ENCODE results near the gene HHIP. TPM values are rescaled to one million over a fixed set of nuclear protein-coding genes. Genes with fewer than 3 reads are reported as not detected.

Gene HHIP
- total RNA-seq, 2 donors from 2014 or later = 0.82 to 7.2 TPM

DNA sequence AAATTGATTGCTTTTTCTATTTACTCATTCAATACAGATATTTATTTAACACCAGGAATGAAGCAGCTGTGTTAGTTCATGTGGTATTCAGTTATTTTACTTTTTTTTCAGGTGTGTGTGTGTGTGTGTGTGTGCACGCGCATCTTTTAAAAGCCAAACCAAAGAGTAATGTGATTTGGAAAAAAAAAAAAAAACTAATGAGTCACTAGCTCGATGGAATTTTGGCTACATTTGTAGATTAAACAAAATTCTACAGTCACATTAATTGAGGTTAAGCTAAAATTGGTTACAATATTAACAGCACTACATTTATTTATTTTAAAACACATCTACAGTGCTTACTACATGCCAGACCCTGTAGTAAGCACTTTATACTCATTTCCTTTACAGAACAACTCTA, 66.8 kb downstream of the HHIP start:
- no peak overlapping the region for H3K27ac ChIP-seq
- H3K4me1 ChIP-seq (replicated peaks) = no peaks in the 10 kb centered on the region
- DNase-seq (ENCODE audit: low spot score) = no peak
- intact Hi-C loops (cut with DNase I) = no loop called here
- WGBS = 51% methylated on average over 3 of the region's 3 CpGs
- no peaks in the 10 kb centered on the region for H3K9me3 ChIP-seq
- TF ChIP-seq POLR2AphosphoS5 (IDR thresholded peaks at IDR 0.05) (no peak), POLR2A (IDR thresholded peaks at IDR 0.05) (no peak)
- TF ChIP-seq, protein P1, sequence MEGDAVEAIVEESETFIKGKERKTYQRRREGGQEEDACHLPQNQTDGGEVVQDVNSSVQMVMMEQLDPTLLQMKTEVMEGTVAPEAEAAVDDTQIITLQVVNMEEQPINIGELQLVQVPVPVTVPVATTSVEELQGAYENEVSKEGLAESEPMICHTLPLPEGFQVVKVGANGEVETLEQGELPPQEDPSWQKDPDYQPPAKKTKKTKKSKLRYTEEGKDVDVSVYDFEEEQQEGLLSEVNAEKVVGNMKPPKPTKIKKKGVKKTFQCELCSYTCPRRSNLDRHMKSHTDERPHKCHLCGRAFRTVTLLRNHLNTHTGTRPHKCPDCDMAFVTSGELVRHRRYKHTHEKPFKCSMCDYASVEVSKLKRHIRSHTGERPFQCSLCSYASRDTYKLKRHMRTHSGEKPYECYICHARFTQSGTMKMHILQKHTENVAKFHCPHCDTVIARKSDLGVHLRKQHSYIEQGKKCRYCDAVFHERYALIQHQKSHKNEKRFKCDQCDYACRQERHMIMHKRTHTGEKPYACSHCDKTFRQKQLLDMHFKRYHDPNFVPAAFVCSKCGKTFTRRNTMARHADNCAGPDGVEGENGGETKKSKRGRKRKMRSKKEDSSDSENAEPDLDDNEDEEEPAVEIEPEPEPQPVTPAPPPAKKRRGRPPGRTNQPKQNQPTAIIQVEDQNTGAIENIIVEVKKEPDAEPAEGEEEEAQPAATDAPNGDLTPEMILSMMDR (IDR thresholded peaks at IDR 0.05) = no peak
- no peak overlapping the region for H3K4me3 ChIP-seq
- H3K27me3 ChIP-seq (replicated peaks; ENCODE audit: insufficient read depth) = no peaks in the 10 kb centered on the region
- no peaks in the 10 kb centered on the region for H3K36me3 ChIP-seq

DNA sequence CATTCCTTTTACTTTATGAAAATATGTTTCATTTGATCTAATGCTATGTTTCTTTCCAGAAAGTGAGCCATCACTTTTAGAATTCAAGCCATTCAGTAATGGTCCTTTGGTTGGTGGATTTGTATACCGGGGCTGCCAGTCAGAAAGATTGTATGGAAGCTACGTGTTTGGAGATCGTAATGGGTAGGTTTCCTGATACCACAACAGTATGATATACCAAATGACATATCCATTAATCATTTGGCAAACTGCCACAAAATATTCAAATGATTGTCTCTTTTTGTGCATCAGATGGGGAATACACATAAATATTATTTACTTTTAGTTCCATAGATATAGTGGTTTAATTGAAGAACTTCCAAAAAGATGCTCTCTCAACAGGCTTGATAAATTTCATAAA, 68.2 kb downstream of the HHIP start:
- H3K27ac ChIP-seq = no peak overlapping the region
- DNase-seq (ENCODE audit: low spot score) = no peak
- no peaks in the 10 kb centered on the region for H3K27me3 ChIP-seq (replicated peaks; ENCODE audit: insufficient read depth)
- no peaks in the 10 kb centered on the region for H3K36me3 ChIP-seq
- H3K4me1 ChIP-seq (replicated peaks) = no peaks in the 10 kb centered on the region
- no peaks in the 10 kb centered on the region for H3K9me3 ChIP-seq
- TF ChIP-seq, protein P1 (IDR thresholded peaks at IDR 0.05) = no peak
- TF ChIP-seq POLR2A (IDR thresholded peaks at IDR 0.05) = no peak
- TF ChIP-seq POLR2AphosphoS5 (IDR thresholded peaks at IDR 0.05) = no peak
- no peak overlapping the region for H3K4me3 ChIP-seq
- 92% methylated on average over 3 of the region's 3 CpGs for WGBS
- intact Hi-C loops (cut with DNase I) = no loop called here

DNA sequence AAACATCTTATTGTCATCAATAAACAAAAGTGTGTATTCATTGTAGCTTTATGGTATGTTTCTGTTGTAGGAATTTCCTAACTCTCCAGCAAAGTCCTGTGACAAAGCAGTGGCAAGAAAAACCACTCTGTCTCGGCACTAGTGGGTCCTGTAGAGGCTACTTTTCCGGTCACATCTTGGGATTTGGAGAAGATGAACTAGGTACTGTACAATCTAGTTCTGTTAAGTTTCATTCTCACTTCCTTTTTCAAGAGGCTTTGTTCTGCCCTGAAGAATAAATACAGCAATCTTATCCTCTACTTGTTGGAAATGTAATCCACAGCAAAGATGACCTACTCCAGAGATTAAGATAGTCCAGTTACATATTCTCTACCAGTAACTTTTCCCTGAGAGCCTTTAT, 69.3 kb downstream of the HHIP start:
- no peak for DNase-seq (ENCODE audit: low spot score)
- Histone ChIP-seq H3K27ac (no peak overlapping the region), H3K4me1 (replicated peaks) (no peaks in the 10 kb centered on the region), H3K4me3 (no peak overlapping the region), H3K36me3 (no peaks in the 10 kb centered on the region), H3K9me3 (no peaks in the 10 kb centered on the region), H3K27me3 (replicated peaks; ENCODE audit: insufficient read depth) (no peaks in the 10 kb centered on the region)
- intact Hi-C loops (cut with DNase I) = no loop called here
- no peak for TF ChIP-seq POLR2AphosphoS5 (IDR thresholded peaks at IDR 0.05)
- TF ChIP-seq, protein P1 (IDR thresholded peaks at IDR 0.05) = no peak
- no peak for TF ChIP-seq POLR2A (IDR thresholded peaks at IDR 0.05)
- 85% methylated on average over 2 of the region's 2 CpGs for WGBS

DNA sequence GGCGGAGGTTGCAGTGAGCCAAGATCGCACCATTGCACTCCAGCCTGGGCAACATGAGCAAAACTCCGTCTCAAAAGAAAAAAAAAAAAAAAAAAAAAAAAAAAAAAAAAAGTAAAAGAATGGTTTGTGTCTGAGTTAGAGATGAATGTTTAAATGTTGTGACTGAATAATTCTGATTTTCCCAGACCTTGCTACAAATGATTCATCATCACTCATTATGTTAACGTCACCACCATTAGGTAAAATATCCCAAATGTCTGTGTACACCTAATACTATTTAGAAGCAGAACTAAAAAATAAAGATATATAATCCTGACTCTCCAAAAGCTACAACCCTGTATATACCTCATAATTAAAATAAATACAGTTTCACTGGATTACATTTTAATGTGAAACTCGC, 70.8 kb downstream of the HHIP start:
- Histone ChIP-seq H3K36me3 (no peaks in the 10 kb centered on the region), H3K4me3 (no peak overlapping the region), H3K27me3 (replicated peaks; ENCODE audit: insufficient read depth) (no peaks in the 10 kb centered on the region), H3K27ac (no peak overlapping the region), H3K9me3 (no peaks in the 10 kb centered on the region), H3K4me1 (replicated peaks) (no peaks in the 10 kb centered on the region)
- no peak for DNase-seq (ENCODE audit: low spot score)
- intact Hi-C loops (cut with DNase I) = no loop called here
- no peak for TF ChIP-seq POLR2A (IDR thresholded peaks at IDR 0.05)
- TF ChIP-seq, protein P1 (IDR thresholded peaks at IDR 0.05) = no peak
- 90% methylated on average over 5 of the region's 5 CpGs for WGBS

GRCh38 chr4:144718958-144719512, 73.1 kb downstream of the HHIP start:
- no peak overlapping the region for H3K4me3 ChIP-seq
- no peaks in the 10 kb centered on the region for H3K9me3 ChIP-seq
- no peak overlapping the region for H3K27ac ChIP-seq
- no peak for DNase-seq (ENCODE audit: low spot score)
- 59% methylated on average over 4 of the region's 4 CpGs for WGBS
- intact Hi-C loops (cut with DNase I) = no loop called here
- no peaks in the 10 kb centered on the region for H3K36me3 ChIP-seq
- no peaks in the 10 kb centered on the region for H3K27me3 ChIP-seq (replicated peaks; ENCODE audit: insufficient read depth)
- TF ChIP-seq POLR2A (IDR thresholded peaks at IDR 0.05) (no peak), POLR2AphosphoS5 (IDR thresholded peaks at IDR 0.05) (no peak)
- TF ChIP-seq, protein P1 (IDR thresholded peaks at IDR 0.05) = no peak
- H3K4me1 ChIP-seq (replicated peaks) = no peaks in the 10 kb centered on the region

Measured in prostate gland (tissue), 2 donors.